Measurements from ENCODE around the gene VAPA.

VAPA gene

DNA sequence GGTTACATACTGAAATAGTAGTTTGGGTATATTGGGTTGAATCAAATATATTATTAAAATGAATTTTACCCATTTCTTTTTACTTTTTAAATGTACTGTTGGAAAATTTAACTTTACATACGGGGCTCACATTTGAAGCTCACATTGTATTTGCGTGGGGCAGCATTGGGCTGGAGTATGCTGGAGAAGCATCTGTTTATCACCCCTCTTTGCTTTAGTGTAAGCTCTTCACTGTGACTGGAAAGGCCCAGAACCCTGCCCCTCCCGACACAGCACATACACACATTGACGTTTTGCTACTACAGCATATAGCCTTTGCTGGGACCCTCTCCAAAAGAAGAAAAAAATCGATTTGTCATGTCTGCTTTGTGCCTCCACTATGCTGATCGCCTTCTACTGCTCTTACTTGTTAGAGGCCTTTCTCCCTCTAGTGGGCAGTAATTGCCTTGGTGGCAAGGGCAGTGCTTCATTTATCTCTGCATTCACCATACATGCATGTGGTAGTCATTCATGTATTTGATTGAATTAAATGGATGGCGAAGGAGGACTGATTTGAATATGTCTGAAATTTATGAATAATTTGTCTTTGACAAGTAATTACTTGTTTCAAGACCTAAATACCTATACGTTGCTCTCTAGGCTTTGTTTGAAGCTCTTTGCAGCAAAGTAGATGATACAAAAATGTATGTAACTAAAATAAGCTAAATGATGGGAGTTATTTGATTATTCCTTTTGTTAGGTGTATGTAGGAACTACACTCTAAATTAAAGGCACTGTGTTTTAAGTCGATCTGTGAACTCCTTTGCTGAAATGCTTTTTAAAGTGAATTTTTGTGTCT lies 37.4 kb downstream of the VAPA start:
- TF ChIP-seq SPI1 (IDR thresholded peaks at IDR 0.05; ENCODE audit: borderline replicate concordance, low read depth) = no peak
- TF ChIP-seq, protein P1, sequence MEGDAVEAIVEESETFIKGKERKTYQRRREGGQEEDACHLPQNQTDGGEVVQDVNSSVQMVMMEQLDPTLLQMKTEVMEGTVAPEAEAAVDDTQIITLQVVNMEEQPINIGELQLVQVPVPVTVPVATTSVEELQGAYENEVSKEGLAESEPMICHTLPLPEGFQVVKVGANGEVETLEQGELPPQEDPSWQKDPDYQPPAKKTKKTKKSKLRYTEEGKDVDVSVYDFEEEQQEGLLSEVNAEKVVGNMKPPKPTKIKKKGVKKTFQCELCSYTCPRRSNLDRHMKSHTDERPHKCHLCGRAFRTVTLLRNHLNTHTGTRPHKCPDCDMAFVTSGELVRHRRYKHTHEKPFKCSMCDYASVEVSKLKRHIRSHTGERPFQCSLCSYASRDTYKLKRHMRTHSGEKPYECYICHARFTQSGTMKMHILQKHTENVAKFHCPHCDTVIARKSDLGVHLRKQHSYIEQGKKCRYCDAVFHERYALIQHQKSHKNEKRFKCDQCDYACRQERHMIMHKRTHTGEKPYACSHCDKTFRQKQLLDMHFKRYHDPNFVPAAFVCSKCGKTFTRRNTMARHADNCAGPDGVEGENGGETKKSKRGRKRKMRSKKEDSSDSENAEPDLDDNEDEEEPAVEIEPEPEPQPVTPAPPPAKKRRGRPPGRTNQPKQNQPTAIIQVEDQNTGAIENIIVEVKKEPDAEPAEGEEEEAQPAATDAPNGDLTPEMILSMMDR (IDR thresholded peaks at IDR 0.05; ENCODE audit: insufficient read depth, low read length) = peak; percentile 90
- no peak overlapping the region for H3K4me3 ChIP-seq (replicated peaks; ENCODE audit: insufficient read depth, low read length)
- DNase-seq (ENCODE audit: low read depth in 1 of 2, low spot score in 1 of 2) = peak in 1 of 2 experiments; percentile 67
- H3K27ac ChIP-seq (replicated peaks) = no peak overlapping the region
- H3K27me3 ChIP-seq (ENCODE audit: insufficient read depth, poor library complexity, severe bottlenecking) = no peaks in the 10 kb centered on the region

DNA sequence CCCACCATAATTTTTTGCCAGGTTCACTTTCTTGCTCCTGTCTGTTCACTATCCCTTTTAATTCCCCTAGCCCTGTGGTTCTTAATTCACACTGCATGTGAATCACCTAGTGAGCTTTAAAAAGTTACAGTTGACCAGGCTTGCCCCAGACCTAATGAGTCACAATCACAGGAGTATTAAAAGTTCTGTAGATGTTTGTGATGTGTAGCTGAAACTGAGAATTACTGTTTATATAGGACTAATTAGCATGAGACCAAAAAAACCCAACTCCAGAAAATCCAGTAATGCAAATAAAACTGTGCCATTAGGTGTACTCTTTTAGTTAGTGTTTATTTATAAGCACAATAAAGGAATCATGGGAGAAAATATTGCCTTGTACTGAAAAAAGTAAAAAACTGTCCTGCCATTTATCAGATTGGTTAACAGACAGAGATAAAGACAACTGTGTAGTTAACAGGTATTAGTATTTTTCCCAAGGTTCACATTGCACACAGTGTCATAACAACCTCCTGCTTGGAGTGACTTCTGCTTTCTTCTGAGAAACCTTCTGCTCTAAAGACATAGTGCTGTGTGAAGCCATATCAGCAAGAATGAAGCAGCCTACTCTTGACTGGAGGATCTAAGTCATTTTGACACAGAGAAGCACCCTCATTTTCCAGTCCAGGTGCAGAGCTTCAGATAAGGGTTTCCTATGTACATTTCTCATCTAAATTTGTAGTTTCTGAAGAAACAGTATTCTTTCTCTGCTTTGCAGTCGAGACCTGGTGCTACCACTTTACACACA lies 39.0 kb downstream of the VAPA start:
- Histone ChIP-seq H3K27ac (replicated peaks) (no peak overlapping the region), H3K4me3 (replicated peaks; ENCODE audit: insufficient read depth, low read length) (no peak overlapping the region)
- peak in 1 of 2 experiments; percentile 63 for DNase-seq (ENCODE audit: low read depth in 1 of 2, low spot score in 1 of 2)

DNA sequence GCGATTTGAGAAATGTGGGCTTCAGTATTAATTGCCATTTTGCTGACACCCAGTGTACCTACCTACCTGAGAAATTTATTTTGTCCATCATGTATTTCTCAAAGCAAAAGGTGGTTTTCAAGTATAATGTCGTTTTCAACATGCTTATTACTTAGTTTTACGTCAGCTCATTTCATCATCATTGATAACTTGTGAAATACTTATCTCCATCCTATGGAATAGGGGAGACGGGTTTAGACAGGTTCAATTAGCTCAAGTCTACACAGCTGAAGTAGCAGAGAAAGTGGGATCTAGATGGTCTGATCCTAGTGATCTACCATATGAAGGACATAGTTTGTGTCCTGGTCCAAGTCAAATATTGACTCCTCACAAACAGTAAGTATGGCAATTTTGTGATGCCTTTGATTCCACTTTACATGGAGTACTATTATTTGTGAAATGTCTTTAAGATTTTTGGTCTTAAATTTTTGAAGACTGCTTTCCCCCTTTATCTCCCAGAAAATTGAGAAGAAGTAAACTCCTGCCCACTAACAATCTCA lies 45.1 kb downstream of the VAPA start:
- Histone ChIP-seq H3K4me3 (replicated peaks; ENCODE audit: insufficient read depth, low read length) (no peak overlapping the region), H3K27ac (replicated peaks) (no peak overlapping the region), H3K27me3 (ENCODE audit: insufficient read depth, poor library complexity, severe bottlenecking) (no peaks in the 10 kb centered on the region)
- DNase-seq (ENCODE audit: low read depth in 1 of 2, low spot score in 1 of 2) = no peak
- TF ChIP-seq POLR2AphosphoS5 (IDR thresholded peaks at IDR 0.05; ENCODE audit: low read depth) = 0 out of 2 replicates have a peak, but pooled peaks have one; percentile 33
- TF ChIP-seq, protein P1 (IDR thresholded peaks at IDR 0.05; ENCODE audit: insufficient read depth, low read length) = no peak

More for the DNA sequence above, 39.0 kb downstream of the VAPA start:
- H3K27me3 ChIP-seq (ENCODE audit: insufficient read depth, poor library complexity, severe bottlenecking) = no peaks in the 10 kb centered on the region
- TF ChIP-seq POLR2AphosphoS5 (IDR thresholded peaks at IDR 0.05; ENCODE audit: low read depth) (0 out of 2 replicates have a peak, but pooled peaks have one; percentile 27), GABPA (IDR thresholded peaks at IDR 0.05; ENCODE audit: low read depth) (no peak), SPI1 (IDR thresholded peaks at IDR 0.05; ENCODE audit: borderline replicate concordance, low read depth) (peak; percentile 90)
- TF ChIP-seq, protein P1 (IDR thresholded peaks at IDR 0.05; ENCODE audit: insufficient read depth, low read length) = no peak
- TF ChIP-seq, protein P2, sequence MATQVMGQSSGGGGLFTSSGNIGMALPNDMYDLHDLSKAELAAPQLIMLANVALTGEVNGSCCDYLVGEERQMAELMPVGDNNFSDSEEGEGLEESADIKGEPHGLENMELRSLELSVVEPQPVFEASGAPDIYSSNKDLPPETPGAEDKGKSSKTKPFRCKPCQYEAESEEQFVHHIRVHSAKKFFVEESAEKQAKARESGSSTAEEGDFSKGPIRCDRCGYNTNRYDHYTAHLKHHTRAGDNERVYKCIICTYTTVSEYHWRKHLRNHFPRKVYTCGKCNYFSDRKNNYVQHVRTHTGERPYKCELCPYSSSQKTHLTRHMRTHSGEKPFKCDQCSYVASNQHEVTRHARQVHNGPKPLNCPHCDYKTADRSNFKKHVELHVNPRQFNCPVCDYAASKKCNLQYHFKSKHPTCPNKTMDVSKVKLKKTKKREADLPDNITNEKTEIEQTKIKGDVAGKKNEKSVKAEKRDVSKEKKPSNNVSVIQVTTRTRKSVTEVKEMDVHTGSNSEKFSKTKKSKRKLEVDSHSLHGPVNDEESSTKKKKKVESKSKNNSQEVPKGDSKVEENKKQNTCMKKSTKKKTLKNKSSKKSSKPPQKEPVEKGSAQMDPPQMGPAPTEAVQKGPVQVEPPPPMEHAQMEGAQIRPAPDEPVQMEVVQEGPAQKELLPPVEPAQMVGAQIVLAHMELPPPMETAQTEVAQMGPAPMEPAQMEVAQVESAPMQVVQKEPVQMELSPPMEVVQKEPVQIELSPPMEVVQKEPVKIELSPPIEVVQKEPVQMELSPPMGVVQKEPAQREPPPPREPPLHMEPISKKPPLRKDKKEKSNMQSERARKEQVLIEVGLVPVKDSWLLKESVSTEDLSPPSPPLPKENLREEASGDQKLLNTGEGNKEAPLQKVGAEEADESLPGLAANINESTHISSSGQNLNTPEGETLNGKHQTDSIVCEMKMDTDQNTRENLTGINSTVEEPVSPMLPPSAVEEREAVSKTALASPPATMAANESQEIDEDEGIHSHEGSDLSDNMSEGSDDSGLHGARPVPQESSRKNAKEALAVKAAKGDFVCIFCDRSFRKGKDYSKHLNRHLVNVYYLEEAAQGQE (IDR thresholded peaks at IDR 0.05; ENCODE audit: insufficient replicate concordance, low read depth) = no peak

DNA sequence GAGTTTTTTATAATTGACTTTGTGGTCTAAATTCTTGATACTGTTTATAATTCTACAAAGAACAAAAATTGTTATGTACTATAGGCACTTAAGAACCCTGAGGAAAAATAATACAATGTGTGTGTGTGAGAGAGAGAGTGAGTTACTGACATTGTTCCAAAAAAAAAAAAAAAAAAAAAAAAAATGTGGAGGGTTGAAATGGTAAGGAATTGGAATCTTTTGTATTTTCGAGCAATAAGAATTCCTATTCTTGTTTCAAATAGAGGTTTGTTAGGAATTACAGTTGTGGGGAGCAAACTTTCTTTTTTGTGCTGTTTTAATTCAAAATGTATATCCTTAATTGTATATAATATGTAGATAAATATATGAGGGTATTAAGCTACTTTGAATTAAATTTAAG lies 45.7 kb downstream of the VAPA start:
- H3K4me3 ChIP-seq (replicated peaks; ENCODE audit: insufficient read depth, low read length) = no peak overlapping the region
- TF ChIP-seq, protein P1 (IDR thresholded peaks at IDR 0.05; ENCODE audit: insufficient read depth, low read length) = no peak
- TF ChIP-seq, protein P2 (IDR thresholded peaks at IDR 0.05; ENCODE audit: insufficient replicate concordance, low read depth) = no peak
- no peak for TF ChIP-seq SPI1 (IDR thresholded peaks at IDR 0.05; ENCODE audit: borderline replicate concordance, low read depth)
- TF ChIP-seq POLR2AphosphoS5 (IDR thresholded peaks at IDR 0.05; ENCODE audit: low read depth) = no peak
- no peak for TF ChIP-seq GABPA (IDR thresholded peaks at IDR 0.05; ENCODE audit: low read depth)
- H3K27me3 ChIP-seq (ENCODE audit: insufficient read depth, poor library complexity, severe bottlenecking) = no peaks in the 10 kb centered on the region
- DNase-seq (ENCODE audit: low read depth in 1 of 2, low spot score in 1 of 2) = no peak
- H3K27ac ChIP-seq (replicated peaks) = no peak overlapping the region
